WERI-Rb-1 (cell line): ENCODE results near the gene ALDH3B2.
A peak's percentile ranks its signal among the peaks of the same experiment; 100 is the strongest.

ENCODE experiments used
- DNase-seq: peaks from one replicate; pipeline ENCODE4 v3.0.0-alpha.2; 2020
- H3K27ac ChIP-seq: fragments of 250-450 bp; sonication (Bioruptor Pico); 2 replicates; pipeline ENCODE4 v1.5.1; 2020; ENCODE audit warnings: mild to moderate bottlenecking, moderate library complexity
- H3K27me3 ChIP-seq: fragments of 250-450 bp; sonication (Bioruptor Pico); 2 replicates; pipeline ENCODE4 v1.5.1; 2021; ENCODE audit warnings: mild to moderate bottlenecking, low read depth, moderate library complexity; ENCODE audit not compliant: insufficient read depth, severe bottlenecking
- H3K36me3 ChIP-seq: fragments of 250-450 bp; sonication (Bioruptor Pico); 2 replicates; pipeline ENCODE4 v1.5.1; 2020; ENCODE audit warnings: mild to moderate bottlenecking, moderate library complexity
- H3K4me3 ChIP-seq: 2 replicates; pipeline ENCODE4 v1.5.1; 2011; ENCODE audit warnings: low read depth, mild to moderate bottlenecking, control low read depth, low read length
- H3K9me3 ChIP-seq: fragments of 250-450 bp; sonication (Bioruptor Pico); 2 replicates; pipeline ENCODE4 v1.5.1; 2021; ENCODE audit warnings: mild to moderate bottlenecking, moderate library complexity; ENCODE audit not compliant: severe bottlenecking
- CTCF ChIP-seq: IDR thresholded peaks from 2 replicates; pipeline ENCODE4 v1.5.1; 2011; ENCODE audit warnings: low read depth, mild to moderate bottlenecking, control low read depth, inconsistent platforms, low read length

Gene ALDH3B2

DNA sequence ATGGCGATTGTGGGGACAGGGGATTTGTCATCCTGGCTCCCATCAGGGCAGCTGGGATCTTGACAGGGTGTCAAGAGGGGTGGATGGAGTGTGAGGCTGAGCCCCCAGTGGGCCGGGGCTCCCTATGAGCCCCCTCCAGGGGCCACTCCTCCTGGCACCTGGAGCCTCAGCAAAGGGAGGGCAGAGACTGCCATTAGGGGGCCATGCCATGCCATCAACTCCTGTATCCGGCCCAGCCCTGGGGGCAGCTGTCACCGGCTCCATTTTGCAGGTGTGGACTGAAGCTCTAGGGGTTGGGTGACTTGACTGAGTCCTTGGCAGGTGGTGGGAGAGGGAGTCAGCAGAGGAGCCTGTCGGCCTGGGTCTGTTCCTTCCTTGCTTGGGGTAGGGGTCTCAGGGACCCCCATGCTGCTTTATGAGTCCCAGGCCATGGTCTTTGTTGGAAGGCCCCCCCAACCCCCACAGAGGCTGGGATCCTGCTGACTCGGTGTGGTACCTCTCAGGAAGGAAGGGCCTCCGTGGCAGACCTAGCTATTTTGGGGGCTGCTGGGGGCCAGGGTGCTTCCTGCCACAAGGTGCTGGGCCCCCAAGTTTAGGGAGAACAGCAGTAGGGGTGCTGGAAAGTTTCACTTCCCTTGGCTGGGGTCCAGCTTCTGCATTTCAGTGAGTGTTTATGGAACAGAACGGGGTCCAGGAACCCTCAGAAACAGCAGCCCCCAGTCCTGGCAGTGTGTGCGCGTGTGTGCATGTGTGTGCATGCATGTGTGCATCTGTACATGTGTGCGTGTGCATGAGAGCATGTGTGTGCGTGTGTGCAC lies 25.4 kb downstream of the ALDH3B2 start:
- H3K4me3 ChIP-seq: no peak overlapping the region
- DNase-seq: no peak
- H3K36me3 ChIP-seq: no peaks in the 10 kb centered on the region
- no peak overlapping the region for H3K27ac ChIP-seq
- no peak for TF ChIP-seq CTCF
- no peaks in the 10 kb centered on the region for H3K27me3 ChIP-seq
- no peaks in the 10 kb centered on the region for H3K9me3 ChIP-seq

DNA sequence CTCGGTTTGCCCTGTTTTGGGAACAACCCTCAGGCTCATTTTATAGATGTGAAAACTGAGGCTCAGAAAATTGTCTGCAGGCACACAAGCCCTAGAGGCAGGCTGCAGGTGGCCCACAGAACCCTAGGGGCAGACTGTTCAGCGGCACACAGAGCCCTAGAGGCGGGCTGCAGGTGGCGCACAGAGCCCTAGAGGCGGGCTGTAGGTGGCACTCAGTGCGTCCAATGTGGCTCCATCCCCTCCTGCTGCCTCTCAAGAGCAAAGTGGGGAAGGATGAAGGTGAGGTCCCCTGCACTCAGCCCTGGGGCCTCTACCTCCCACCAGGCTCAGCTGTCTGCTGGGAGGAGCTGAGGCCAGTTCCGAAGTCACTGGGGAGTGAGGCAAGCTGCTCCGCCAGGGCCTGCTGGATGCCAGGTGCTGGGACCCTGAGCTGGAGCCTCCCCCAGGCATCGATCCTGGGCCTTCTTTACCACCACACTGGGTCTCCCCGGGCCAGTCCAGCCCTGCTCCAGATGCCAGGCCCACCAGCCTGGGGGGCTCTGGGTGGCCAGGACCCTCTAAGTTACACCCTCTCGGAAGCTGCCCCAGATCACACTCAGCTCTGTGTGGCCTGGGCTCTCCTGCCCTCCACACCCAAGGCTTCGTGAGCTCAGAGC lies 26.2 kb downstream of the ALDH3B2 start:
- H3K9me3 ChIP-seq: peaks cover 3% of the 10 kb centered on the region
- TF ChIP-seq CTCF: peak; percentile 80
- DNase-seq: peak; percentile 69
- no peak overlapping the region for H3K27ac ChIP-seq
- no peak overlapping the region for H3K4me3 ChIP-seq
- H3K36me3 ChIP-seq: no peaks in the 10 kb centered on the region
- H3K27me3 ChIP-seq: no peaks in the 10 kb centered on the region

- Histone ChIP-seq H3K4me3 (no peak overlapping the region), H3K27ac (no peak overlapping the region), H3K27me3 (no peaks in the 10 kb centered on the region), H3K36me3 (no peaks in the 10 kb centered on the region), H3K9me3 (peaks cover 3% of the 10 kb centered on the region)
- no peak for DNase-seq
- no peak for TF ChIP-seq CTCF
Observed at GRCh38 chr11:67647471-67647870, 27.0 kb downstream of the ALDH3B2 start.

GRCh38 chr11:67646535-67647336 lies 27.7 kb downstream of the ALDH3B2 start:
- no peak overlapping the region for H3K27ac ChIP-seq
- H3K9me3 ChIP-seq: peaks cover 3% of the 10 kb centered on the region
- TF ChIP-seq CTCF: no peak
- no peaks in the 10 kb centered on the region for H3K36me3 ChIP-seq
- no peak overlapping the region for H3K4me3 ChIP-seq
- H3K27me3 ChIP-seq: no peaks in the 10 kb centered on the region
- DNase-seq: no peak

GRCh38 chr11:67645521-67646461 lies 28.6 kb downstream of the ALDH3B2 start:
- Histone ChIP-seq H3K4me3 (no peak overlapping the region), H3K9me3 (peaks cover 3% of the 10 kb centered on the region), H3K36me3 (no peaks in the 10 kb centered on the region), H3K27ac (no peak overlapping the region), H3K27me3 (no peaks in the 10 kb centered on the region)
- TF ChIP-seq CTCF: peak; percentile 47
- DNase-seq: peak; percentile 37
